ENCODE measurements around the gene RABIF.
"Not testable (repeated sequence)": the region's sequence is repeated elsewhere in the genome, so short reads cannot be mapped to it uniquely, and the experiment has no call there.

RABIF gene

DNA sequence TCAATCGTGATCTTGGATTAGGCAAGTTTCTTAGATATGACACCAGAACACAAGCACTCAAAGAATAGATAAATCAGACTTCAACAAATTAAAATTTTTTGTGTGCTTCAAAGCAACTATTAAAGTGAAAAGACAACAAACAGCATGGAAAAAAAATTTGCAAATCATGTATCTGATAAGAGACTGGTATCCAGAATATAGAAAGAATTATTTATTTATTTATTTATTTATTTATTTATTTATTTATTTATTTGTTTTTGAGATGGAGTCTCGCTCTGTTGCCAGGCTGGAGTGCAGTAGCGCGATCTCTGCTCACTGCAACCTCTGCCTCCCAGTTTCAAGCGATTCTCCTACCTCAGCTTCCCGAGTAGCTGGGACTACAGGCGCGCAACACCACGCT, 59.7 kb downstream of the RABIF start:
- not testable (repeated sequence) for DNase-seq

Data from NCI-H1048 (cell line).